Stimulated activated CD4-positive, alpha-beta T cell treated with anti-CD3 and anti-CD28 coated beads, Interleukin-15, amount 100 ng/mL, for 48 hours (primary cell): Measurements from ENCODE around the gene ATP1A2.

Experiments used
- DNase-seq, 2 donors: peaks; one replicate each; pipeline ENCODE4 v3.0.0-alpha.2; 2020; ENCODE audit warnings: low read depth in 2 of 2

The ATP1A2 gene

GRCh38 chr1:160085686-160086455, 29.7 kb upstream of the ATP1A2 start:
- DNase-seq = peak; percentile 57 to 73

GRCh38 chr1:160086456-160086892, 29.1 kb upstream of the ATP1A2 start:
- no peak for DNase-seq

GRCh38 chr1:160087118-160087662, 28.4 kb upstream of the ATP1A2 start:
- no peak for DNase-seq

- no peak for DNase-seq
Measured at GRCh38 chr1:160089883-160090282, 25.7 kb upstream of the ATP1A2 start.

- DNase-seq = no peak
Measured at GRCh38 chr1:160090760-160091159, 24.8 kb upstream of the ATP1A2 start.

GRCh38 chr1:160091666-160092223, 23.8 kb upstream of the ATP1A2 start:
- DNase-seq = no peak

- DNase-seq = no peak
Measured at GRCh38 chr1:160092366-160093068, 23.0 kb upstream of the ATP1A2 start.

GRCh38 chr1:160093069-160093395, 22.5 kb upstream of the ATP1A2 start:
- DNase-seq = no peak

GRCh38 chr1:160093624-160094290, 21.8 kb upstream of the ATP1A2 start:
- no peak for DNase-seq

- no peak for DNase-seq
Measured at GRCh38 chr1:160094291-160094625, 21.3 kb upstream of the ATP1A2 start.

GRCh38 chr1:160094806-160095205, 20.8 kb upstream of the ATP1A2 start:
- no peak for DNase-seq

GRCh38 chr1:160095382-160096105, 20.0 kb upstream of the ATP1A2 start:
- DNase-seq = no peak

- no peak for DNase-seq
Measured at GRCh38 chr1:160096274-160097116, 19.1 kb upstream of the ATP1A2 start.

GRCh38 chr1:160097151-160097910, 18.2 kb upstream of the ATP1A2 start:
- peak; percentile 30 to 43 for DNase-seq

- DNase-seq = peak; percentile 87 to 89
Measured at GRCh38 chr1:160097911-160098851, 17.4 kb upstream of the ATP1A2 start, which contains the start of gene IGSF8. Gene IGSF8 (minus strand): TSS chr1:160098619. CDS start chr1:160098472, 147 bp downstream.

- DNase-seq = peak; percentile 97 to 99
Measured at GRCh38 chr1:160098852-160099561, 16.6 kb upstream of the ATP1A2 start.

- no peak for DNase-seq
Measured at GRCh38 chr1:160099716-160100375, 15.7 kb upstream of the ATP1A2 start.
